HepG2 (cell line): ENCODE data around the gene MTHFSD.

Source experiments
- HDAC6 ChIP-seq: fragments of 200-600 bp; sonication (generic); IDR thresholded peaks from 2 replicates; pipeline ENCODE4 v1.7.0; 2017; ENCODE audit warnings: mild to moderate bottlenecking, antibody characterized with exemption, low read length, low read depth
- KLF6 ChIP-seq: IDR thresholded peaks from 2 replicates; pipeline ENCODE4 v1.8.0; 2016; ENCODE audit warnings: missing biosample characterization, missing genetic modification reagents
- NR2F1 ChIP-seq, 2 experiments: fragments of 450-650 bp in 1 of 2; formaldehyde crosslinking in 1 of 2; IDR thresholded peaks; 2 replicates each; pipeline versions ENCODE4 v1.5.0 to v1.6.1; 2016 to 2020; ENCODE audit warnings: mild to moderate bottlenecking in 1 of 2, missing compliant biosample characterization in 1 of 2, missing genetic modification reagents in 1 of 2, moderate library complexity in 1 of 2
- USF2 ChIP-seq, 2 experiments: sonication (generic) in 1 of 2; formaldehyde crosslinking in 1 of 2; IDR thresholded peaks; 2 replicates each; pipeline versions ENCODE4 v1.5.1 to v1.6.1; 2011 to 2020; ENCODE audit warnings: borderline replicate concordance in 1 of 2, low read depth in 1 of 2, low read length in 1 of 2, mild to moderate bottlenecking in 1 of 2, missing genetic modification reagents in 1 of 2, moderate library complexity in 1 of 2
- ZFP41 ChIP-seq: sonication (generic); formaldehyde crosslinking; IDR thresholded peaks from 2 replicates; pipeline ENCODE4 v1.4.0; 2020; ENCODE audit warnings: mild to moderate bottlenecking, missing genetic modification reagents, borderline replicate concordance

GRCh38 chr16:86496262-86496928, 58.6 kb downstream of the MTHFSD start:
- no peak for TF ChIP-seq HDAC6
- no peak for TF ChIP-seq ZFP41 (CRISPR knock-in tag)
- TF ChIP-seq USF2 (IDR thresholded peaks at IDR 0.05; ENCODE audit: low read depth, low read length), result no peak
- no peak for TF ChIP-seq USF2 (CRISPR knock-in tag; IDR thresholded peaks at IDR 0.05; ENCODE audit: borderline replicate concordance)
- TF ChIP-seq NR2F1 (CRISPR knock-in tag; IDR thresholded peaks at IDR 0.05), result no peak
- TF ChIP-seq KLF6 (CRISPR knock-in tag), result no peak
